BLaER1 treated with 17β-estradiol and CSF1 and Interleukin-3, amounts not matched to agents 10 nM and 100 nM (cell line): ENCODE data around the gene TUBD1.

Experiments
- H3K27ac ChIP-seq, 11 experiments: shearing (Covaris generic); formaldehyde crosslinking; 2 replicates each; pipeline ENCODE4 v1.8.1; 2022
- H3K27me3 ChIP-seq, 11 experiments: shearing (Covaris generic); formaldehyde crosslinking; 2 replicates each; pipeline ENCODE4 v1.8.1; 2022
- H3K36me3 ChIP-seq, 11 experiments: shearing (Covaris generic); formaldehyde crosslinking; 2 replicates each; pipeline ENCODE4 v1.8.1; 2022
- H3K4me1 ChIP-seq, 10 experiments: shearing (Covaris generic); formaldehyde crosslinking; 2 replicates each; pipeline ENCODE4 v1.8.1; 2022
- H3K4me2 ChIP-seq, 11 experiments: shearing (Covaris generic); formaldehyde crosslinking; 2 replicates each; pipeline ENCODE4 v1.8.1; 2022
- H3K4me3 ChIP-seq, 10 experiments: shearing (Covaris generic); formaldehyde crosslinking; 2 replicates each; pipeline ENCODE4 v1.8.1; 2022
- H3K9ac ChIP-seq, 11 experiments: shearing (Covaris generic); formaldehyde crosslinking; 2 replicates each; pipeline ENCODE4 v1.8.1; 2022
- H3K9me3 ChIP-seq, 11 experiments: shearing (Covaris generic); formaldehyde crosslinking; replicated peaks in 1 of 11; 2 replicates each; pipeline ENCODE4 v1.8.1; 2022
- H4K20me1 ChIP-seq, 11 experiments: shearing (Covaris generic); formaldehyde crosslinking; 2 replicates each; pipeline ENCODE4 v1.8.1; 2022
- Cebpa-rat ChIP-seq, 11 experiments: shearing (Covaris generic); IDR thresholded peaks; 2 replicates each; pipeline ENCODE4 v1.8.1; 2022

Gene TUBD1

GRCh38 chr17:59907467-59907866, 14.7 kb upstream of the TUBD1 start:
- Histone ChIP-seq H3K4me1 (no peaks in the 10 kb centered on the region), H3K4me3 (no peak overlapping the region), H3K27ac (no peak overlapping the region), H3K27me3 (no peaks in the 10 kb centered on the region), H3K4me2 (no peak overlapping the region), H3K9ac (no peak overlapping the region), H4K20me1 (peaks cover 53 to 97% (median 73%) of the 10 kb centered on the region in 11 experiments; a peak in 21 of 22 replicates), H3K9me3 (peaks cover 0 to 3% (median 0%) of the 10 kb centered on the region in 11 experiments; a peak in 1 of 22 replicates), H3K36me3 (peaks cover 27 to 84% (median 54%) of the 10 kb centered on the region in 11 experiments)
- TF ChIP-seq Cebpa-rat (IDR thresholded peaks at IDR 0.05): no peak

- Histone ChIP-seq H3K27me3 (no peaks in the 10 kb centered on the region), H3K4me1 (peaks cover 0 to 9% (median 2%) of the 10 kb centered on the region in 10 experiments; a peak in 3 of 20 replicates), H3K4me3 (no peak overlapping the region), H3K4me2 (no peak overlapping the region), H4K20me1 (peaks cover 73 to 99% (median 92%) of the 10 kb centered on the region in 11 experiments; a peak in 21 of 22 replicates), H3K27ac (no peak overlapping the region), H3K9ac (no peak overlapping the region), H3K36me3 (peaks cover 13 to 88% (median 46%) of the 10 kb centered on the region in 11 experiments; a peak in 21 of 22 replicates), H3K9me3 (peaks cover 0 to 3% (median 0%) of the 10 kb centered on the region in 11 experiments; a peak in 1 of 22 replicates)
- no peak for TF ChIP-seq Cebpa-rat (IDR thresholded peaks at IDR 0.05)
These were observed 10.7 kb upstream of the TUBD1 start for GRCh38 chr17:59903455-59903854.

- no peak overlapping the region for H3K9ac ChIP-seq
- no peak overlapping the region for H3K27ac ChIP-seq
- no peak overlapping the region for H3K4me3 ChIP-seq
- TF ChIP-seq Cebpa-rat (IDR thresholded peaks at IDR 0.05): no peak
- H3K9me3 ChIP-seq: peaks cover 0 to 3% (median 0%) of the 10 kb centered on the region in 11 experiments; a peak in 1 of 22 replicates
- H3K36me3 ChIP-seq: peaks cover 7 to 70% (median 36%) of the 10 kb centered on the region in 11 experiments; a peak in 21 of 22 replicates
- peaks cover 71 to 100% (median 95%) of the 10 kb centered on the region in 11 experiments; a peak in 21 of 22 replicates for H4K20me1 ChIP-seq
- H3K4me2 ChIP-seq: no peak overlapping the region
- peaks cover 0 to 15% (median 3%) of the 10 kb centered on the region in 10 experiments; a peak in 6 of 20 replicates for H3K4me1 ChIP-seq
- no peaks in the 10 kb centered on the region for H3K27me3 ChIP-seq
These were observed 8.9 kb upstream of the TUBD1 start for GRCh38 chr17:59901604-59902003.

- TF ChIP-seq Cebpa-rat (IDR thresholded peaks at IDR 0.05): no peak
- Histone ChIP-seq H3K9ac (no peak overlapping the region), H3K27ac (no peak overlapping the region), H3K4me3 (no peak overlapping the region), H3K4me1 (peaks cover 8 to 36% (median 19%) of the 10 kb centered on the region in 10 experiments), H3K36me3 (peaks cover 7 to 60% (median 35%) of the 10 kb centered on the region in 11 experiments; a peak in 20 of 22 replicates), H3K4me2 (peak overlapping the region in 1 of 11 experiments; percentile 5; a peak in 1 of 22 replicates), H4K20me1 (peaks cover 62 to 100% (median 94%) of the 10 kb centered on the region in 11 experiments; a peak in 21 of 22 replicates), H3K9me3 (no peaks in the 10 kb centered on the region), H3K27me3 (no peaks in the 10 kb centered on the region)
These were observed 6.4 kb upstream of the TUBD1 start for GRCh38 chr17:59899099-59899498.

GRCh38 chr17:59897090-59897489, 4.3 kb upstream of the TUBD1 start:
- no peak overlapping the region; a peak in 1 of 22 replicates for H3K4me2 ChIP-seq

GRCh38 chr17:59893676-59894100, 945 bp upstream of the TUBD1 start:
- Histone ChIP-seq H3K4me2 (peak overlapping the region; percentile 73 to 93 (median 85)), H3K27me3 (no peaks in the 10 kb centered on the region), H4K20me1 (peaks cover 21 to 55% (median 46%) of the 10 kb centered on the region in 11 experiments; a peak in 20 of 22 replicates), H3K4me1 (peaks cover 21 to 47% (median 34%) of the 10 kb centered on the region in 10 experiments), H3K36me3 (peaks cover 1 to 38% (median 23%) of the 10 kb centered on the region in 11 experiments; a peak in 17 of 22 replicates), H3K4me3 (peak overlapping the region; percentile 90 to 100 (median 97)), H3K27ac (peak overlapping the region; percentile 86 to 95 (median 91)), H3K9ac (peak overlapping the region; percentile 90 to 97 (median 95)), H3K9me3 (no peaks in the 10 kb centered on the region)
- no peak for TF ChIP-seq Cebpa-rat (IDR thresholded peaks at IDR 0.05)

More at GRCh38 chr17:59897090-59897489, 4.3 kb upstream of the TUBD1 start:
- Histone ChIP-seq H3K9ac (0 out of 22 replicates have a peak overlapping the region, but pooled peaks of 1 of the 11 experiments have one; percentile 48), H3K36me3 (peaks cover 7 to 42% (median 28%) of the 10 kb centered on the region in 11 experiments; a peak in 19 of 22 replicates), H4K20me1 (peaks cover 43 to 89% (median 79%) of the 10 kb centered on the region in 11 experiments; a peak in 20 of 22 replicates), H3K27ac (no peak overlapping the region), H3K27me3 (no peaks in the 10 kb centered on the region), H3K4me1 (peaks cover 13 to 38% (median 24%) of the 10 kb centered on the region in 10 experiments), H3K4me3 (no peak overlapping the region), H3K9me3 (no peaks in the 10 kb centered on the region)
- no peak for TF ChIP-seq Cebpa-rat (IDR thresholded peaks at IDR 0.05)

GRCh38 chr17:59892251-59892923, 356 bp downstream of the TUBD1 start:
- peak overlapping the region; percentile 52 to 95 (median 79) for H3K27ac ChIP-seq
- H3K4me3 ChIP-seq: peak overlapping the region; percentile 90 to 100 (median 97)
- peaks cover 20 to 47% (median 34%) of the 10 kb centered on the region in 10 experiments for H3K4me1 ChIP-seq
- H4K20me1 ChIP-seq: peaks cover 13 to 46% (median 33%) of the 10 kb centered on the region in 11 experiments; a peak in 20 of 22 replicates
- H3K9ac ChIP-seq: peak overlapping the region; percentile 80 to 97 (median 94)
- H3K27me3 ChIP-seq: no peaks in the 10 kb centered on the region
- peaks cover 11 to 50% (median 31%) of the 10 kb centered on the region in 11 experiments; a peak in 18 of 22 replicates for H3K36me3 ChIP-seq
- peak overlapping the region; percentile 73 to 96 (median 89) for H3K4me2 ChIP-seq
- no peaks in the 10 kb centered on the region for H3K9me3 ChIP-seq
- TF ChIP-seq Cebpa-rat (IDR thresholded peaks at IDR 0.05): no peak

- Histone ChIP-seq H4K20me1 (peaks cover 2 to 34% (median 16%) of the 10 kb centered on the region in 11 experiments; a peak in 19 of 22 replicates), H3K4me1 (peaks cover 20 to 36% (median 30%) of the 10 kb centered on the region in 10 experiments), H3K4me3 (no peak overlapping the region), H3K36me3 (peaks cover 18 to 60% (median 40%) of the 10 kb centered on the region in 11 experiments; a peak in 21 of 22 replicates), H3K4me2 (peak overlapping the region in 5 of 11 experiments; percentile 83 to 96 (median 86); a peak in 4 of 22 replicates), H3K27me3 (no peaks in the 10 kb centered on the region), H3K9ac (peak overlapping the region in 1 of 11 experiments; percentile 19; a peak in 1 of 22 replicates), H3K27ac (no peak overlapping the region), H3K9me3 (no peaks in the 10 kb centered on the region)
- no peak for TF ChIP-seq Cebpa-rat (IDR thresholded peaks at IDR 0.05)
These were observed 2.0 kb downstream of the TUBD1 start for GRCh38 chr17:59890720-59891119.
